DND-41 (cell line): ENCODE results near the gene WSB2.

Experiments used
- ATAC-seq: fragments of 200-7000 bp; cut with Tn5 transposase; 3 replicates; pipeline ENCODE4 v1.9.1; 2021; ENCODE audit warnings: low read depth; ENCODE audit not compliant: insufficient read depth
- DNase-seq: peaks from one replicate; pipeline ENCODE4 v3.0.0-alpha.2; 2020
- H2AFZ ChIP-seq: 2 replicates; pipeline ENCODE4 v1.6.0; 2012; ENCODE audit warnings: low read depth, low read length
- H3K27ac ChIP-seq: 2 replicates; pipeline ENCODE4 v1.5.1; 2012; ENCODE audit warnings: low read length, inconsistent platforms
- H3K27me3 ChIP-seq: fragments of 200-600 bp; sonication (generic); 2 replicates; pipeline ENCODE4 v1.6.0; 2012; ENCODE audit warnings: low read length, mild to moderate bottlenecking, inconsistent platforms; ENCODE audit not compliant: insufficient read depth, poor library complexity
- H3K36me3 ChIP-seq: 2 replicates; pipeline ENCODE4 v1.5.1; 2012; ENCODE audit warnings: low read length, inconsistent platforms; ENCODE audit not compliant: insufficient read depth
- H3K4me1 ChIP-seq: 2 replicates; pipeline ENCODE4 v1.5.1; 2012; ENCODE audit warnings: mild to moderate bottlenecking, low read length; ENCODE audit not compliant: insufficient read depth
- H3K4me2 ChIP-seq: 2 replicates; pipeline ENCODE4 v1.6.0; 2012; ENCODE audit warnings: mild to moderate bottlenecking, moderate library complexity, low read length, inconsistent platforms; ENCODE audit not compliant: insufficient read depth
- H3K4me3 ChIP-seq, 2 experiments: fragments of 200-600 bp in 1 of 2; shearing (Covaris generic) in 1 of 2; 2 replicates each; pipeline ENCODE4 v1.5.1; 2012 to 2016; ENCODE audit warnings: inconsistent platforms in 2 of 2, low read length in 2 of 2, mild to moderate bottlenecking in 2 of 2, low read depth in 1 of 2, moderate library complexity in 1 of 2
- H3K79me2 ChIP-seq: 2 replicates; pipeline ENCODE4 v1.6.0; 2012; ENCODE audit warnings: low read length, inconsistent platforms; ENCODE audit not compliant: insufficient read depth
- H3K9ac ChIP-seq: 2 replicates; pipeline ENCODE4 v1.6.0; 2012; ENCODE audit warnings: low read depth, mild to moderate bottlenecking, inconsistent platforms, low read length, moderate library complexity
- H3K9me3 ChIP-seq: 2 replicates; pipeline ENCODE4 v1.5.1; 2012; ENCODE audit warnings: low read length, moderate library complexity, mild to moderate bottlenecking, inconsistent platforms; ENCODE audit not compliant: insufficient read depth, severe bottlenecking
- H4K20me1 ChIP-seq: 2 replicates; pipeline ENCODE4 v1.6.0; 2012; ENCODE audit warnings: low read length; ENCODE audit not compliant: insufficient read depth
- CTCF ChIP-seq: IDR thresholded peaks from 2 replicates; pipeline ENCODE4 v1.5.1; 2012; ENCODE audit warnings: borderline replicate concordance, low read length, moderate library complexity, mild to moderate bottlenecking; ENCODE audit not compliant: poor library complexity, severe bottlenecking; ENCODE audit errors: extremely low read depth
- EZH2 ChIP-seq: IDR thresholded peaks from 3 replicates; pipeline ENCODE4 v1.6.1; 2012; ENCODE audit warnings: borderline replicate concordance, low read depth, mild to moderate bottlenecking, moderate library complexity, low read length, inconsistent platforms; ENCODE audit not compliant: severe bottlenecking

The WSB2 gene

GRCh38 chr12:118016424-118017264, 44.3 kb downstream of the WSB2 start, which contains the start of gene RFC5:
TSS of gene RFC5 (plus strand) at chr12:118016703. CDS start at chr12:118016828, 125 bp downstream.
- ATAC-seq (peak; percentile 95), DNase-seq (peak; percentile 97)
- peaks cover 44% of the 10 kb centered on the region for H3K79me2 ChIP-seq
- TF ChIP-seq EZH2: no peak
- TF ChIP-seq CTCF: no peak
- H3K9me3 ChIP-seq: no peaks in the 10 kb centered on the region
- H3K4me2 ChIP-seq: peak within 1 kb of the TSS; percentile 82
- peaks cover 22% of the 10 kb centered on the region; the same call in 1 of the 2 replicates for H4K20me1 ChIP-seq
- peak within 1 kb of the TSS; percentile 96 for H2AFZ ChIP-seq
- H3K36me3 ChIP-seq: peaks cover 40% of the 10 kb centered on the region
- no peaks in the 10 kb centered on the region for H3K27me3 ChIP-seq
- H3K9ac ChIP-seq: peak within 1 kb of the TSS; percentile 84
- peak within 1 kb of the TSS; percentile 83 to 89 for H3K4me3 ChIP-seq
- peak within 1 kb of the TSS; percentile 90 for H3K27ac ChIP-seq
- H3K4me1 ChIP-seq: peaks cover 32% of the 10 kb centered on the region

GRCh38 chr12:118015944-118016343, 45.0 kb downstream of the WSB2 start:
- Histone ChIP-seq H3K9ac (no peak overlapping the region), H3K27ac (no peak overlapping the region), H3K4me1 (peaks cover 32% of the 10 kb centered on the region), H3K9me3 (no peaks in the 10 kb centered on the region), H3K4me3 (peak overlapping the region in 1 of 2 experiments; percentile 89; a peak in 2 of 4 replicates), H4K20me1 (peaks cover 22% of the 10 kb centered on the region; the same call in 1 of the 2 replicates), H3K36me3 (peaks cover 33% of the 10 kb centered on the region), H2AFZ (no peak overlapping the region), H3K79me2 (peaks cover 44% of the 10 kb centered on the region), H3K4me2 (peak overlapping the region; percentile 82; the same call in 1 of the 2 replicates), H3K27me3 (no peaks in the 10 kb centered on the region)
- ATAC-seq (no peak), DNase-seq (no peak)
- no peak for TF ChIP-seq CTCF

- Histone ChIP-seq H3K27me3 (no peaks in the 10 kb centered on the region), H3K9ac (no peak overlapping the region), H3K4me1 (peaks cover 32% of the 10 kb centered on the region), H3K36me3 (peaks cover 27% of the 10 kb centered on the region), H3K4me2 (no peak overlapping the region), H2AFZ (no peak overlapping the region), H4K20me1 (peaks cover 22% of the 10 kb centered on the region; the same call in 1 of the 2 replicates), H3K4me3 (no peak overlapping the region), H3K27ac (no peak overlapping the region), H3K9me3 (no peaks in the 10 kb centered on the region), H3K79me2 (peaks cover 38% of the 10 kb centered on the region)
- ATAC-seq (no peak), DNase-seq (no peak)
- no peak for TF ChIP-seq CTCF
- no peak for TF ChIP-seq EZH2
Observed at GRCh38 chr12:118015306-118015705, 45.7 kb downstream of the WSB2 start.
